ENCODE results near the gene ABLIM2. TPM values are rescaled to one million over a fixed set of nuclear protein-coding genes. Genes with fewer than 3 reads are reported as not detected.

The ABLIM2 gene
- total RNA-seq, 1 experiment from 2014 or later: 2.7 TPM

DNA sequence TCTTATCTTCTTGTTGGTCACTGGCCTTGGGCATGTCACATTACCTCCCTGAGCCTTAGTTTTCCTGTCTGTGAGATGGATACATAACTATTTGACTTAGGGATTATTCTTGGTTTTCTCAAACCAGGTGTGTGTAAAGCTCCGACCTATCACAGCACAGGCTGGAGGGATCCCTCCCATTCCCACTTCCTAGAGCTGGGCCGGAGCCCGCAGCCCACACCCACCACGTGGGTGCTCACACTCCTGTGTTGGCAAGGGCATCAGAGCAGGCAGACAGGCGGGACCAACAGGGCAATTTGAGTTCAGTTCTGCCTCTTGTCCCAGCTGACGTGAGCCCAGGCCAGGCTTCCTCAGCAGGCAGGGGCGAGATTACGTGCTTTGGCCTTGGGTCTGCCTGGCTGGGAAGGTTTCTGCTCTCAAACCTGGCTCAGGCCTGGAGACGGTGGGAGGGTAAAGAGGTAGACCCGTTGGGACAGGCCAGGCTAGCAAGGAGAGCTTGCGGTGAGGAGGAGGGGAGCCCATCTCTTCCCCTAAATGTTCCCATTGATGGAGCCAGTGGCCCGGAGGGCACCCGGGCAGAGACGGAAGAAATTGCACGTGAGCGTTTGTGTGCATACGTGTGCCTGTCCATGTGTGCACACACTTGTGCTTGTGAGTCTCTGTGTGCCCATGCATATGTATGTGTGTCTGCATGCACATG lies 39.7 kb upstream of the ABLIM2 start:
- no TSS peak for BruUV-seq (replicated peaks)
- no peak overlapping the region for H3K27ac ChIP-seq (ENCODE audit: low read depth, low read length, poor library complexity, severe bottlenecking)
- no peaks in the 10 kb centered on the region for H3K36me3 ChIP-seq (ENCODE audit: insufficient read depth, low read length, poor library complexity, severe bottlenecking)
- intact Hi-C loops (cut with micrococcal nuclease; ENCODE audit: unreplicated experiment): no loop called here
- no peaks in the 10 kb centered on the region for H3K27me3 ChIP-seq (replicated peaks; ENCODE audit: insufficient read depth, low read depth, low read length, poor library complexity)
- H3K4me1 ChIP-seq (ENCODE audit: insufficient read depth, low read length, poor library complexity, severe bottlenecking): peaks cover 6% of the 10 kb centered on the region
- DNase-seq (ENCODE audit: low spot score): no peak
- ChIA-PET CTCF (no interaction called here), POLR2A (ENCODE audit: low non-redundant PET) (no interaction called here)
- H3K4me3 ChIP-seq (ENCODE audit: low read depth, low read length, poor library complexity, severe bottlenecking): no peak overlapping the region
- TF ChIP-seq, protein P1, sequence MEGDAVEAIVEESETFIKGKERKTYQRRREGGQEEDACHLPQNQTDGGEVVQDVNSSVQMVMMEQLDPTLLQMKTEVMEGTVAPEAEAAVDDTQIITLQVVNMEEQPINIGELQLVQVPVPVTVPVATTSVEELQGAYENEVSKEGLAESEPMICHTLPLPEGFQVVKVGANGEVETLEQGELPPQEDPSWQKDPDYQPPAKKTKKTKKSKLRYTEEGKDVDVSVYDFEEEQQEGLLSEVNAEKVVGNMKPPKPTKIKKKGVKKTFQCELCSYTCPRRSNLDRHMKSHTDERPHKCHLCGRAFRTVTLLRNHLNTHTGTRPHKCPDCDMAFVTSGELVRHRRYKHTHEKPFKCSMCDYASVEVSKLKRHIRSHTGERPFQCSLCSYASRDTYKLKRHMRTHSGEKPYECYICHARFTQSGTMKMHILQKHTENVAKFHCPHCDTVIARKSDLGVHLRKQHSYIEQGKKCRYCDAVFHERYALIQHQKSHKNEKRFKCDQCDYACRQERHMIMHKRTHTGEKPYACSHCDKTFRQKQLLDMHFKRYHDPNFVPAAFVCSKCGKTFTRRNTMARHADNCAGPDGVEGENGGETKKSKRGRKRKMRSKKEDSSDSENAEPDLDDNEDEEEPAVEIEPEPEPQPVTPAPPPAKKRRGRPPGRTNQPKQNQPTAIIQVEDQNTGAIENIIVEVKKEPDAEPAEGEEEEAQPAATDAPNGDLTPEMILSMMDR (conservative IDR thresholded peaks at IDR 0.05; ENCODE audit: low read depth, low read length): no peak
- no peak for TF ChIP-seq EZH2 (IDR thresholded peaks at IDR 0.05; ENCODE audit: borderline replicate concordance, low read depth, low read length, poor library complexity, severe bottlenecking)
- no peaks in the 10 kb centered on the region for H3K9me3 ChIP-seq (ENCODE audit: low read depth, low read length, poor library complexity, severe bottlenecking)

DNA sequence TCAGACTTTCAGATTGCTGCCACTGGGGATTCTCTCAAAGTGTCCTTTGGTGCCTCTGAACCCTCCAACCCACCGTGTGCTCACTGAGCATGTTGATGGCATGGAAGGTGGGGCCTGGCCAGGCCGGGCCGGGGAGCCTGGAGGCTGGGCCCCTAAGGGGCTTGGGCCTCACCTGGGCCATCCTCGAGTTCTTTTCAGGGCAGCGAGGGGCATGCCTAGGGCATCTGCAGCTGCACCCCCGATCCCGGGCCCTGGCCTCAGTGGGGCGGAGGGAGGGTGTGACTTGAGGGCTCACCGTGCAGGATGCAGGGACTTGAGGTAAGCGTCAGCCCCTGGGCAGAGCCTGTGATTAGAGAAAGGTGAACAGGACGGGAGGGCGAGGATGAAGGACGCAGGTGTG lies 38.9 kb upstream of the ABLIM2 start:
- Histone ChIP-seq H3K27ac (ENCODE audit: low read depth, low read length, poor library complexity, severe bottlenecking) (no peak overlapping the region), H3K36me3 (ENCODE audit: insufficient read depth, low read length, poor library complexity, severe bottlenecking) (no peaks in the 10 kb centered on the region), H3K4me3 (ENCODE audit: low read depth, low read length, poor library complexity, severe bottlenecking) (no peak overlapping the region), H3K27me3 (replicated peaks; ENCODE audit: insufficient read depth, low read depth, low read length, poor library complexity) (no peaks in the 10 kb centered on the region), H3K4me1 (ENCODE audit: insufficient read depth, low read length, poor library complexity, severe bottlenecking) (peaks cover 6% of the 10 kb centered on the region), H3K9me3 (ENCODE audit: low read depth, low read length, poor library complexity, severe bottlenecking) (no peaks in the 10 kb centered on the region)
- TF ChIP-seq, protein P1 (conservative IDR thresholded peaks at IDR 0.05; ENCODE audit: low read depth, low read length): no peak
- TF ChIP-seq EZH2 (IDR thresholded peaks at IDR 0.05; ENCODE audit: borderline replicate concordance, low read depth, low read length, poor library complexity, severe bottlenecking): no peak
- BruUV-seq (replicated peaks): no TSS peak
- CTCF ChIA-PET: no interaction called here
- intact Hi-C loops (cut with micrococcal nuclease; ENCODE audit: unreplicated experiment): no loop called here
- DNase-seq (ENCODE audit: low spot score): no peak
- POLR2A ChIA-PET (ENCODE audit: low non-redundant PET): no interaction called here

DNA sequence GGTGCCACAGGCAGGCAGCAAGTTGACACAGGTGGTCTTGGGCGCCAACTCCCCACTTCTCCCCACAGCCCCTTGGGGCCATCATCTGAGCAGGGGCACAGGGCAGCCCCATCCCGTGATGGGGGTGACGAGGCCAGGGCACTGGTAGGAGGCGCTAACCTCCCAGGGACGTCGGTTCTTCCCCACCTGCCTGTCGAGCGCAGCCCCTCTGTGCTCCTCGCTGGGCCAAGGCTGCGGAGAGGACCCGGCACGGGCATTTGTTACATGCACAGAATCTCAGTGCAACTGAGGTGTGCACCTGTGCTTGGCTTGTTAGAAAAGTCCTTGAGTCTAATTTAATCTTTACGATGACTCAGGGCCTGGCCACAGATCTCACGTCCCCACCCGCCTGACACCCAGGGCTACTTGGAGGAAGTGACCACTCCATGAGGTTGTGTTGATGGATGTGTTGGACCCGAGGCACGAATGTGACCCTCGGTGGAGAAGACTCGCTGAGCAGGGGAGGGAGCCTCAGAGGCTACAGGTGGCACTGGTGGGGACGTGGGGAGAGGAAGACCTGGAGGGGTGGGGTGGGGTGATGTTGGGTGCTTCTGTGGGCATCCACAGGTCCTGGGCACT lies 37.3 kb upstream of the ABLIM2 start:
- ChIA-PET POLR2A (ENCODE audit: low non-redundant PET) (no interaction called here), CTCF (no interaction called here)
- H3K9me3 ChIP-seq (ENCODE audit: low read depth, low read length, poor library complexity, severe bottlenecking): no peaks in the 10 kb centered on the region
- BruUV-seq (replicated peaks): no TSS peak
- H3K27ac ChIP-seq (ENCODE audit: low read depth, low read length, poor library complexity, severe bottlenecking): no peak overlapping the region
- DNase-seq (ENCODE audit: low spot score): no peak
- peaks cover 6% of the 10 kb centered on the region for H3K4me1 ChIP-seq (ENCODE audit: insufficient read depth, low read length, poor library complexity, severe bottlenecking)
- H3K27me3 ChIP-seq (replicated peaks; ENCODE audit: insufficient read depth, low read depth, low read length, poor library complexity): no peaks in the 10 kb centered on the region
- TF ChIP-seq EZH2 (IDR thresholded peaks at IDR 0.05; ENCODE audit: borderline replicate concordance, low read depth, low read length, poor library complexity, severe bottlenecking): no peak
- intact Hi-C loops (cut with micrococcal nuclease; ENCODE audit: unreplicated experiment): no loop called here
- no peak overlapping the region for H3K4me3 ChIP-seq (ENCODE audit: low read depth, low read length, poor library complexity, severe bottlenecking)
- H3K36me3 ChIP-seq (ENCODE audit: insufficient read depth, low read length, poor library complexity, severe bottlenecking): no peaks in the 10 kb centered on the region
